GM21367 (cell line): ENCODE results near the gene IRF2.

Experiments used
- ATAC-seq: cut with Tn5 transposase; IDR thresholded peaks from one replicate; pipeline ENCODE4 v1.9.1; 2021; ENCODE audit not compliant: unreplicated experiment

The IRF2 gene

DNA sequence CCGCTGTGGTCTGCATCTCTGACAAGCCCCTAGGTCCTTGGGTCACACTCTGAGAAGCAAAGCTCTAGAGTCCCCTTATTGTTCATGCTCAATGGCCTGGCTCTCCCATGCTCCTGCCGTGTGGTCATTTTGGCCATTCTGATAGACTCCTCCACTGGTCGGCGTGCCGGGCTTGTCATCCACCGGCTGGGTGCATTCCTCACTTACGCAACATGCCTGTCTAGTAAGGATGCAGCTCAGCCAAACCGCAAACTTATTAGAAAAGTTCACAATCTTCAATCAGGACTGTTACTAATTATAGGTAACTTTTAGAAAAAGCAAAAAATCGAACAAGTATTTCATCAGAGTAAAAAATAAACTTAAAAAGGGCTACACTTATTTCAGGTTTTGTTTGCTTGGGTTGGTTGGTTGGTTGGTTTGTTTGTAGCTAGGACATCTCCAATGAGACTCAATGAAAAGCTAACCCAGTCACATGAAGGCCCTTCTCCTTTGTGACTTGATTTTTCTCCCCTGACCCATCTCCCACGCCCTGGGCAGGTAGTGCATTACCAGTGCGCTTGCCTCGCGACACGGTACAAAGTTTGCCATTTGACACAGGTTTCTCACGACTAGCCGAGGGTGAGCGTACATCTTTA, 41.0 kb downstream of the IRF2 start:
- ATAC-seq: no peak

DNA sequence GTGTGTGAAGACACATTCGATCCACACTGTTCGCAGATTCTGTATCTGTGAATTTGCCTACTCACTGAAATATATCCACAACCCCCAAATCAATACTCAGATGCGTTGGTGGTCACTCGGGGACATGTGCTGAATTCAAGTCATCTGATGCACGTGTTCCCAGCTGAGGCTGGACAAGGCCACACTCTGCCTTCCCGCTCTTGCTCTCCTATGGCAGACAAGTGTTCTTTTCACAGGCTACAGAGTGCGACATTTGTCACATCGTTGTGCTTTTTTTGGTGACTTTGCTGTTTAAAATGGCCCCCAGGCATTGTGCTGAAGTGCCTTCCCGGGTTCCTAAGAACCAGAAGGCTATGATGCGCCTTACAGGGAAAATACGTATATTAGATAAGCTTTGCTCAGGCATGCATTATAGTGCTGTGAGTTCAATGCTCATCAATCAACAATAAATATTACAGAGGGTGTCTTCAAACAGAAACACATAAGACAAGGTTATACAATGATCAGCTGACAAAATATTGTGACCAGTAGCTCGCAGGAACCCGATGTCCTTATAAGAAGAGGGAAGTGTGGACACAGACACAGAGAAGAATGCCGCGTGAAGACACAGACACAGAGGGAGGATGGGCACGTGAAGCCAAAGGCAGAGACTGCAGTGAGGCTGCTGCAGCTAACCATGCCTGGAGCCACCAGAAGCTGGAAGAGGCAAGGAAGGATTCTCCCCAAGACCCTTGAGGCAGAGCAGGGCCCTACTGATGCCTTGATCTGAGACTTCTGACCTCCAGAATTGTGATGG, 42.0 kb downstream of the IRF2 start:
- no peak for ATAC-seq

DNA sequence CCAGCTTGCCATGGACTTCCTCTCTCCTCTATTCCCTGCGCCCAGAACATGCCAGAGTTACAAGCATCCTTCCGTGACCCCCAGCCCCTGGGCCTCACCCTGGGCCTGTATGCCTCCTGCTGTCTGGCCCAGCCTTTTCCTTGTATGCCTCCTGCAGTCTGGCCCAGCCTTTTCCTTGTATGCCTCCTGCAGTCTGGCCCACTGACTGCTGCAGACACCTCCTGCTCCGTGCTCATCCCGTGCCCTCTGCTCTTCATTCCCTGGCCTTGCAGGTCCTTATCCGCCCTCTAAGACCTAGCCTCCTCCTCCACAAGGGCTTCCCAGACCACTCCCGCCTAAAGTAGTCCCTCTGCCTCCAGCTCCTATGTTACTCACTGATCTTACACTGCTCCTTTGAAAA, 44.2 kb downstream of the IRF2 start:
- no peak for ATAC-seq

DNA sequence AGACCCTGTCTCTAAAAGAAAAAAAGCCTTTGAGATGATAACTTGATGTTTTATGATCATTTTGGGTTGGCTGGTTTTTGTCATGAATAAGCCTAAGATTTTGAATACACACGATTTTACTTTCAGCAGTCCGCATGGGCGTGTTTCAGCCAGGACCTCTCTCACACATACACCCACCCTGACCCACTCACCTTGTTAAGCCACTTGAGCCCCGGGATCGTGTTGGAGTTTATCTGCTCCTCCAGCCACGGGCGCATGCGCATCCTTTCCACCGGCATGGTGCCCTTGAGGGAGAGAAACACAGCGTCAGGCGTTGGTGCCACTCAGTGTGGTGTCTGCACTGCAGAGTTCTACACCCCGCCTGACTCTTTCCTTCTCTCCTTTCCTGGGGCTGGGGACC, 45.6 kb downstream of the IRF2 start:
- ATAC-seq: no peak

DNA sequence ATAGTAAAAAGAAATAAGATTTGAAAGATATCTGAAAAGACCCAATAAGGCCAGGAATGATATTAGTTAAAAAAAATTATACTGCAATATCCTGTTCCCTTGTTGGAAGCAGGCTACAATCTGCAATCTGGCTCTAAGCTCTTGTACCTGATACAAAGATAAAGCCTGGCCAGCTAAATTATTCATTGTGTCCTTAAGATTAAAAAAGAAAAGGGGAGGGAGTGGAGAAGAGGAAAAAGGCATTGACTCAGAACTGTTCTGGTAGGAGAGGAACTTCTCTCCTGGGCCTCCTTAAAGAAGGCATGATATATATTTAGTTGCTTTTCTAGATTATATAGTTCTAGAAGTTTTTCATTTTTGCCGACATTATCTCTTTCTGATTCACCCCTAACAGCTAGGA, 46.7 kb downstream of the IRF2 start:
- ATAC-seq: no peak

DNA sequence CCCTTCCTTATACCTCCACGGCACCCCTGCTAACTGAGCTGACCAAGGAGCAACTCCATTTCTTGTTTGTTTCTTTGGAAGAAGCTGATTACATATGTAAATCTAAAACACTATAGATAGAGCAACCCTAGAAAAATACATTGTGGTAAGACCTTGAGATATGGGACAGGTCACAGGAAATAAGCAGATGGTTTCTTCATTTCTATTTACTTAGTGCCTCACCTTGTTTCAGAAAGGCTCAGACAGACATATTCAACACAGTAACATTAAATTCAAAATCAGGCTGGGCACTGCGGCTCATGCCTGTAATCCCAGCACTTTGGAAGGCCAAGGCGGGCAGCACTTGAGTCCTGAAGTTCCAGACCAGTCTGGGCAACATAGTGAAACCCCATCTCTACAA, 47.3 kb downstream of the IRF2 start:
- ATAC-seq: no peak

DNA sequence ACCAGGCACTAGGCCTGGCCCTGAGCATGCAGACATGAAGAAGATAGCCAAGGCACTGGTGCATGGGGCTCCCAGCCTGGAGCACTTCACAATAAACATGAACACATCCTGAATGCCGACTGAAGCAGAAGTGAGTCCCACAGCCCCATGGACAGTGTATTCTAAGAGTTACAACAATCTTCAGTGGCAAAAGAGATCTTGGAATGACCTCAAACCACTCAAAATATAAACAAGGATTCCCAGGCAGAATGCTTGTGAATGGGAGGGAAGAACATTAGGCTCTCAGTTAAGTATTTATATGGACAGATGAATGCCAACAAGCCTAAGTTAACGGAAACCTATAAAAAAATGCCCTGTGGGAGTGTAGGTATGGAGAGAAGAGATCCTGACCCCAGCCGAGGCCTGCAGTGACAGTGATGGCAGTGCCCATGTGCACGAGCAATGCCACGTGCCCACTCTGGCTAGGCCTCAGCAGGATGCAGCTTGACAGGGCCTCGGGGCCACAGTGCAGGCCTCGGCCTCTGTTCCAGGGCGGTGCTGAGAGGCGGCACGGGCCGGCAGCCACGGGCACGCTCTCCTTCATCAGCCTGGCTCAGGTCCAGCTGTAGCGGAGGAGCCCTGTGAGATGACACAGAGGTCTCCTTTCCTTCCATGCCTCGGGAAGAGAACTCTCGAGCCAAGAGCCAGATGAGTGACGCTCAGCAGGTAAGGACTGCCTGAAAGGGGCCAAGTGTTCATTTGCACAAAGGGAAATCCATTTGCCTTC, 49.2 kb downstream of the IRF2 start:
- ATAC-seq: no peak

DNA sequence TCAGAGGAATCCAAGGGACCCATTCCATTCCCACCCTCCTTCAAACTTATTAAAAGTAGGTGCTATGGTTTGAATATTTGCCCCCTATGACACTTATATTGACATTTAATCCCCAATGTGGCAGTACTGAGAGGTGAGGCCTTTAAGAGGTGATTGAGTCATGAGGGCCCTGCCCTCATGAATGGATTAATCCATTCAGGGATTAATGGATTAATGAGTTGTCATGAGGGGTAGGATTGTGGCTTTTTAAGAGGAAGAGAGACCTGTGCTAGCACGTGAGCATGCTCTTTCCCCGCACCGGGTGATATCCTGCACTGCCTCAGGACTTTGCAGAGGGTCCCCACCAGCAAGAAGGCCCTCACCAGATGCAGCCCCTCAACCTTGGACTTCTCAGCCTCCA, 50.1 kb downstream of the IRF2 start:
- ATAC-seq: no peak

DNA sequence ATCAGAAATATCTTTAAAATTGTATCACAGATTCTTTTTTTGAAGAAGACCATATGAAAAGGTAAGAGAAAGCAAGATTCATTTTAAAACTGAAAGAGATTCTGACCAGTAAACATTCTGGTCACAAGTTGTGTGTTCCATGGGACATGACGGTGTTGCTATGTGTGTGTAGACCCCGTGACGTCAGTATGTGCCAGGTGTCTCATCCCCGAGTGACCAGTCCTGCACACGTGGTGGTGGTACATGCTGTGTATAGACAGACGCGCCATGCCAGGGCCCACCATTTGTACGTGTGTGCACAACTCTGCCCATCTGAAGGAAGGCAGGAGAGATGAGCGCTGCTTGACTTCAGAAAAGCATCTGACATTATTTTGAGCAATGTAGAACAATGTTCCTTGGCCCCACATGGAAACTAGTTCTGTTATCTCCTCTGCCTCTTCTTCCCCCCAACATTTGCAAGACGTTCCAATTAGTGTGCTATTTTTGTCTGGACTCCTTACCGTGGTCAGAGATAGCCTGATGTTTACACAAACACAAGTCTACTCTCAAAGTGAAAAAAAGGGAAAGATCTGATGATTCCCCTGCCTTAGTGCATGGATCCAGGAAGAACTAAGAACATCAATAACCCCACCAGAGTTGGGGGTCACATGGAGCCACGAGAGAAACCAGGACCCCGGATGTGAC, 51.2 kb downstream of the IRF2 start:
- no peak for ATAC-seq

DNA sequence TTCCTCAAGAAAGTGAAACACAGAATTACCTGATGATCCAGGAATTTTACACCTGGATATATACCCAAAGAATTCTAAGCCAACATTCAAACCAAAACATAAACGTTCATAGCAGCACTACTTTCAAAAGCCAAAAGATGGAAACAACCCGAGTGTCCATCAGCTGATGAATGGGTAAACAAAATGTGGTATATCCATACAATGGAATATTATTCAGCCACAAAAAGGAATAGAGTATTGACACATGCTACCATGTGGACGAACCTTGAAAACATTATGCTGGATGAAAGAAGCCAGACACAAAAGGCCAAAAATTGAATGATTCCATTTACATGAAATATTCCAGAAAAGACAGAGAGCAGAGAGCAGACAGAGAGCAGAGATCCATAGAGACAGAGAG, 52.0 kb downstream of the IRF2 start:
- ATAC-seq: no peak

DNA sequence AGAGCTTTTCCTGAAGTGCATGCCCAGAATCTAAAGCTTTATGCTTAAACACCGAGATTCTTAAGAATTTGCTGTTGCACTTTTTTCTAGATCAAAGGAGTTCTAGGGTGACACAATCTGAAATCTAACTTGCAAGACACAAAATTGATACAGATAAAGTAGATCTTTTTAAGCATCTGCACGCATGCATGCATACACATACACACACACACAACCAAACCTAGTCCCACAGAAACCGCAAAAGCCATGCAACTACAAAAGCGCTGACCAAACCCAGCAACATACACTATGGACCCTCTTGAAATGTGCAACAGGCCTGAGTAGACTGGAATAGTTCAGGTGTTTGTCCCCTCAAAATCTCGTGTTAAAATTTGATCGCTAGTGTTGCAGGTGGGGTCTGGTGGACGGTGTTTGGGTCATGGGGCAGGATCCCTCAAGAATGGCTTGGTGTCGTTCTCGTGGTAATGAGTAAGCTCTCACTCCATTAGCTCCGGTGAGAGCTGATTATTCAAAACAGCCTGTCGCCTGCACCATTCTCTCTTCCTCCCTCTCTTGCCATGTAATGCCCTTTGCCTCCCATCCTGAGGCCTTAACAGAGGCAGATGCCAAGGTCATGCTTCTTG, 52.7 kb downstream of the IRF2 start:
- ATAC-seq: no peak

DNA sequence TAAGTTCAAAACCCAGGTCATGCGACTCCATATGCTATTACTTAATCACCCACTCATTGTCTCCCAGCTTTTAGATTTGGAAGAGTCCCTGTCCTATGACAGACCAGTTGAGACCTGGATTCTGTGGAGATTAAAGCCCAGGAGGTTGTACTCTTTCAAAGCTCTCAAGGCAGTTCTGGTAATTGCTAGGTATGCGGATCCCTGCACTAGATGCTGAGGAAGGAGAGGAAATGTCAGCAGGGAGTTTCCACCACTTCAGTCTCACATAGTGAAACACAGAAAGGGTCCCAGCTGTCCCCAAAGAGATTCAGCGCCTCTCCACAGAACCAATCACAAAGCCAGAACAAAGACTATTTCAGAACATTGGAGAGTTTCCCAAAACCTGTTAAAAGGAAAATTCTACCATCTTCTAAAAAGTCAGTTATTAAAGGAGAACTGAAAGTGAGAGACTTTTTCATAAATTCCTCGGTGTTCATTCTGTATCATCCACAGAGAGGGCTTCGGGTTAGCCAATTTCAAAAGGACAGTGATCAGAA, 53.4 kb downstream of the IRF2 start:
- ATAC-seq: peak; percentile 34

DNA sequence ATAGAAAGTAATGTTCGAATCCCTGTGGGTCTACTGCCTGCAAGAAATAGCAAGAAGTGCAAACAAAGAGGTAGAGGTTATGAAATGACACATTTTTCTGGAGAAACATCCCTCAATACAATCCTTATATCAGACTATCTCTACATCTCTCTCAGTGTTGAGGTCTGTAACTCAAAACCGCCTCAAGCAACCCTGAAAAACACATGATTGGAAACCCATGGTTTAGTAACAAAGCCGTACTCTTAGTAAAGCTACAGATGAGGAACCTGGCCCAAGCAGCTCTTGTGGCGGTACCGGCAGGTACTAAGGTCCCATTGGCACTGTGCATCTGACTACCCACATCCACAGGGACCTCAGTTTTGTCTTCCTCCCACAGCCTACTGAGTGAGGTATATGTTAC, 53.9 kb downstream of the IRF2 start:
- no peak for ATAC-seq

DNA sequence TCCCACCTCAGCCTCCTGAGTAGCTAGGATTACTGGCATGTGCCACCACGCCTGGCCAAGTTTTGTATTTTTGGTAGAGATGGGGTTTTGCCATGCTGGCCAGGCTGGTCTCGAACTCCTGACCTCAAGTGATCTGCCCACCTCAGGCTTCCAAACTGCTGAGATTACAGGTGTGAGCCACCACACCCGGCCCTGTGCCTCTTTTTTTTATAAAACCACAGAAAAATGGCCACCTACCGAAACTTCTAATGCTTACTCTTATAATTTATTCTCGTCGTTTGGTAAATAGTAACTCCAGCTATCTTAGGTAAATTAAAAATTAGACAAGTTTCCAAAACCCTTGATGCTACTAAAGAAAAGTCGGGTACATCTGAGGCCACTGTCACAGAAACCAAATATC, 54.4 kb downstream of the IRF2 start:
- no peak for ATAC-seq

DNA sequence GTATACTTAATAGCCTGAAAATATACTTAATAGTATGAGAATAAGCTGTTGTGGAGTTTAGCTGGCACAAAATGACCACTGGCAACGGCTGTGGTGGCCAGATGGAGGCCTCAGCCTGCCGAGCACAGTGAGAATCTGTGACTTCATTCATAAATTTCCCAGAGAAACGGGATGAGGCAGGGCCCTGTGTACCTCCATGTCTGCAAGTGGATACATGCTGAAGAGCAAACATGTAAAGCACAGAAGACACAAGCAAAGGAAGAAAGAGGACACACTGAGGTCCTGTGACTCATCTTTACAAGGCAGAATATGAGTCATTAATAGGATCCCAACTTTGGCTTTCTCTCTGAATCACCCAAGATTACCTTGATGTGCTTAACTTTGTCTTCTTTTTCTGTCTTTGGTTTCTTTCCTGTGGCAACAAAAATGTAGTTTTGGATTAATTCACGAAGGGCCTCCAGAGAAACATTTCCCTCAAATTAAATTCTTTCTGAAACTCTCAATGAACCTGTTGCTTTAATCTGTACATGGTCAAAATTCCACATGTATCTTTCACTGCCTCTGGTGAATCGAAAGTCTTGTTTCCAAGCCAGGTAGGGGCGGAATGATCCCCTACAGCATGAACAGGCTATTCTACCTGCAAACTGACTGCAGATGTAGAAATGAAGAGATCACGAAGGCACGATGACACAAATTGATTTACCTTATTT, 56.4 kb downstream of the IRF2 start:
- ATAC-seq: peak; percentile 48

DNA sequence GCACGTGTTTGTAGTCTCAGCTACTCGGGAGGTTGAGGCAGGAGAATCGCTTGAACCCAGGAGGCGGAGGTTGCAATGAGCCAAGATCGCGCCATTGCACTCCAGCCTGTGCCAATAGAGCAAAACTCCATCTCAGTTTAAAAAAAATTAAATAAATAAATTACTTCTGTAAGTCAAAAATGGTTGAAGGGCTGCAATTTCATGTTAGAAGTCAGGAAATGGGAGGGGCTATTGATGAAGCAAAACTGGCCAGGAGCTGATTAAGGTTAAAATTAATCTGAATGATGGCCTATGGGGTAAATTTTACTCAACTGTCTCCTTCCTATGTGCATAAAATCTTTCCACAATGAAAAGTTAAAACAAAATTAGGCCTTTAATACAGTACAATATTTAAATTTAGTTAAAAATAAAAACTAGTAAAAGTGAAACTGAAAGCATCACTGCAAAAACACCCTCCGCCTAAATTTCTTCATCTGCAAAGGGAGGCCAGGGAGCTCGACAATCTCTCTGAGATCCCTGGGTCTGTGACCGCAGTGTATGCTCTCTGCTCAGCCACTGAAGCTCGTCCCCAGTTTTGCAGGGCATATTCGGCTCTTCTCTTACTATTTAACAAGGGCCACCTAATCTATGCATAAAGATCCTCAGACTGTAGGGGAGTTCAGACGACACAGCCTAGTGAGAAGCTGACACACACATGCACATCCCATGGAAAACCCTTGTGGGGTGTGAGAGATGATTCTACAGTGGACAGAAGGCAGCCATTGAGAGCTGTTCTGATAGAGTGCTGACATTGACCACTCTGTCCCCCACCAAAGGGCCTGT, 57.2 kb downstream of the IRF2 start:
- ATAC-seq: peak; percentile 53

DNA sequence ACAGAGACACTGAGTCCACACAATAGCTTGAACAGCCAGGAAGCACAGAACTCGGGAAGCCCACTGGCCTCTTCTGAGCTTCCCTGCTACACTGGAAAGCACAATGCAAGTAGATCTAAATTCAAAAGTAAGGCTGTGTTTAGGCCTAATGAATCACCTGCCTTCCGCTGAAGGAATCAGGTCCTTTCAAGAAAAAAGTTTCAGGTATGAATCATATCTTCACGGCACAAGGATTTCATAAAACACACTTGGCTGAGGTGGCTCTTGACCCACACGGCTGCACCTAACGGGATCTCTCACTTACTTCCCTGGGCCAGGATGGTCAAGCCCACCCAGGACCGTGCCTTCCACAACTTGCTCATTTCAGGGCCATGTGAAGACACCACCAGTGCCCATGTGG, 59.3 kb downstream of the IRF2 start:
- no peak for ATAC-seq

DNA sequence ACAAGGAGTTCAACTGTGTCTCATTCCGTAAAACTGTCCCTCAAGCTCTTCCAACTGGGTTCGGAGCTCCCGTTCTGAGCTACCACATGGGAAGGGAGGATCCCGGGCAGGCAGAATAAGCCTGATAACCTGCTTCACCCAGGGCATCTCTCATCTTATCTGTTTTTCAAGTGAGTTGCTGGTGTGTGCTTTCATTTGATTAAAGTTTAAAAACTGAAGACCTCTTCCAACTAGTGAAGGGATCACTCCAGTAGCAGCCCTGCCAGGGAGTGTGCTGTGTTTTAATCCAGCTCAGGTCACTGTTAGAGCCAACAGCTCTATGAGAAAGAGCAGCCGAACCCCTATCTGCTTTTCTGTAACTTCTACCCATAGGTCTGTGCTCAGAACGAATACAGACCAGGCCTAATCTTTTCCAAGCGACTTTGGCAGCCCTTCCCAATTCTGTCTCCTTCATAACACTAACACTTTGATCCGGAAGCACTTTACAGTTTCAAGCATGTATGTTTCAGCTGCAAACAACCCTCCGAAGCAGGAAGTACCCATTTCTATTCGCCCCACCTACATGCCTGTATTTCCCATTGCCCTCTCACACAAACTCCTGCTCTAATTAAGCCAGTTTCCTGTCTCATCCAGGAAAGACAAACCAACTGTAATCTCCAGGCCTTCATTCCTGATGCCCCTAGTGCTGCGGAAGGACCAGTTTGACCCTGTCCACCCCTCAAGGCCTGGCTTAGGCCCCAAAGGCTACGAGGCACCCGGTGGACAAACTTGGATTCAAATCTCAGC, 60.9 kb downstream of the IRF2 start:
- ATAC-seq: no peak

DNA sequence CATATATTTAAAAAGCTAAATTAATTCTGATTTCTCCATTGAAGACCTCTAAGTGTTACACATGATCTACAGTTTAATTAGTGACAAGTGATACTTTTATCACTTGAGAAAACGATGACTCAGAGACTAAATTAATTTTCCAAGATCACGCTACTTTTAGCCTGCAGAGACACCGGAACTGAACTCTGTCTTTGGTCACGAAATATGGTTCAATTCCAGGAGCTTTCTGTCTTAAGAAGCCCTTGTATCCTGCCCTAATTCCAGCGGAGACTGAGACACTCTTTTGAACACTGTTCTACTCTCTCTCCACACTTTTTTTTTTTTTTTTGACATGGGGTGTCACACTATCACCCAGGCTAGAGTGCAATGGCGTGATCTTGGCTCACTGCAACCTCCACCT, 63.6 kb downstream of the IRF2 start:
- ATAC-seq: no peak
